Smooth muscle cell (in vitro differentiated cells): ENCODE measurements around the gene HAT1. TPM values are rescaled to one million over a fixed set of nuclear protein-coding genes. Genes with fewer than 3 reads are reported as not detected.

ENCODE experiments used
- DNase-seq: peaks from one replicate; lab custom pipeline; 2025; ENCODE audit not compliant: unreplicated experiment; lab: John Stamatoyannopoulos, UW
- H2AFZ ChIP-seq: fragments of 200-600 bp; sonication (generic); 2 replicates; pipeline ENCODE4 v1.6.0; 2016; ENCODE audit warnings: antibody characterized with exemption, low read depth, mild to moderate bottlenecking
- H3F3A ChIP-seq: fragments of 200-600 bp; sonication (generic); 2 replicates; pipeline ENCODE4 v1.6.0; 2017; ENCODE audit warnings: antibody characterized with exemption, low read depth
- H3K27ac ChIP-seq: fragments of 200-600 bp; sonication (generic); 2 replicates; pipeline ENCODE4 v1.5.1; 2016; ENCODE audit warnings: low read depth, mild to moderate bottlenecking
- H3K27me3 ChIP-seq: fragments of 200-600 bp; sonication (generic); 2 replicates; pipeline ENCODE4 v1.6.1; 2016; ENCODE audit warnings: low read depth, mild to moderate bottlenecking
- H3K36me3 ChIP-seq: fragments of 200-600 bp; sonication (generic); 2 replicates; pipeline ENCODE4 v1.5.1; 2016; ENCODE audit warnings: low read depth
- H3K4me1 ChIP-seq: fragments of 200-600 bp; sonication (generic); 2 replicates; pipeline ENCODE4 v1.5.1; 2016; ENCODE audit warnings: low read depth
- H3K4me2 ChIP-seq: fragments of 200-600 bp; sonication (generic); 2 replicates; pipeline ENCODE4 v1.6.0; 2016; ENCODE audit warnings: mild to moderate bottlenecking
- H3K4me3 ChIP-seq: fragments of 200-600 bp; sonication (generic); 2 replicates; pipeline ENCODE4 v1.5.1; 2016; ENCODE audit warnings: mild to moderate bottlenecking
- H3K79me2 ChIP-seq: fragments of 200-600 bp; sonication (generic); 2 replicates; pipeline ENCODE4 v1.6.0; 2016; ENCODE audit warnings: low read depth, mild to moderate bottlenecking
- H3K9ac ChIP-seq: fragments of 200-600 bp; sonication (generic); 2 replicates; pipeline ENCODE4 v1.6.0; 2016; ENCODE audit warnings: low read depth
- H3K9me3 ChIP-seq: fragments of 200-600 bp; sonication (generic); replicated peaks from 2 replicates; pipeline ENCODE4 v1.5.1; 2016; ENCODE audit warnings: low read depth
- H4K20me1 ChIP-seq: fragments of 200-600 bp; sonication (generic); 2 replicates; pipeline ENCODE4 v1.6.0; 2016; ENCODE audit warnings: low read depth
- WGBS: methylation state at CpG from one replicate; pipeline ENCODE4 v1.1.7; 2016; ENCODE audit warnings: low lambda C conversion rate; 5-methylcytosine and 5-hydroxymethylcytosine counted together
- polyA plus RNA-seq: library from polyadenylated mRNA; unstranded; fragments of >200 nt; fragmentation: Nextera tagmentation; extraction: Ambion mirVana; gene quantifications from 2 replicates; pipeline ENCODE4 v1.2.1, GENCODE V29; 2016
- total RNA-seq: library from RNA; depleted of rRNA; stranded (reverse); fragments of >200 nt; gene quantifications from 2 replicates; pipeline ENCODE4 v1.2.3, GENCODE V29; 2014
- TF ChIP-seq, protein P1 (sequence below): fragments of 200-600 bp; sonication (generic); IDR thresholded peaks from 2 replicates; pipeline ENCODE4 v1.5.1; 2017; ENCODE audit warnings: borderline replicate concordance, mild to moderate bottlenecking, antibody characterized with exemption; ENCODE audit not compliant: insufficient read depth, poor library complexity, severe bottlenecking

Gene HAT1
- total and polyA plus RNA-seq, 2 experiments from 2014 or later = 59.1 to 65.7 TPM

DNA sequence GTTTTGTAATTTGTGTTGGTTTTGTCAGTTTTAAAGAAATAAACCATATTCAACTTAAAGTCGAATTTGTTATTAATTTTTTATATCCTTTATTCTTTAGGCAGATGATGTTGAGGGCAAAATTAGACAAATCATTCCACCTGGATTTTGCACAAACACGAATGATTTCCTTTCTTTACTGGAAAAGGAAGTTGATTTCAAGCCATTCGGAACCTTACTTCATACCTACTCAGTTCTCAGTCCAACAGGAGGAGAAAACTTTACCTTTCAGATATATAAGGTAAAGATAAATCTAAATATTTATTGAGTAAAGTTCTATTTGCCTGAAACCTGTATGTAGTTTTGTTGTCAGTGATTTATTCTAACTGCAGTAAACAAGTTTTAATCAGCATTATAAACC lies 43.0 kb downstream of the HAT1 start:
- H3K4me1 ChIP-seq = peaks cover 26% of the 10 kb centered on the region
- TF ChIP-seq, protein P1, sequence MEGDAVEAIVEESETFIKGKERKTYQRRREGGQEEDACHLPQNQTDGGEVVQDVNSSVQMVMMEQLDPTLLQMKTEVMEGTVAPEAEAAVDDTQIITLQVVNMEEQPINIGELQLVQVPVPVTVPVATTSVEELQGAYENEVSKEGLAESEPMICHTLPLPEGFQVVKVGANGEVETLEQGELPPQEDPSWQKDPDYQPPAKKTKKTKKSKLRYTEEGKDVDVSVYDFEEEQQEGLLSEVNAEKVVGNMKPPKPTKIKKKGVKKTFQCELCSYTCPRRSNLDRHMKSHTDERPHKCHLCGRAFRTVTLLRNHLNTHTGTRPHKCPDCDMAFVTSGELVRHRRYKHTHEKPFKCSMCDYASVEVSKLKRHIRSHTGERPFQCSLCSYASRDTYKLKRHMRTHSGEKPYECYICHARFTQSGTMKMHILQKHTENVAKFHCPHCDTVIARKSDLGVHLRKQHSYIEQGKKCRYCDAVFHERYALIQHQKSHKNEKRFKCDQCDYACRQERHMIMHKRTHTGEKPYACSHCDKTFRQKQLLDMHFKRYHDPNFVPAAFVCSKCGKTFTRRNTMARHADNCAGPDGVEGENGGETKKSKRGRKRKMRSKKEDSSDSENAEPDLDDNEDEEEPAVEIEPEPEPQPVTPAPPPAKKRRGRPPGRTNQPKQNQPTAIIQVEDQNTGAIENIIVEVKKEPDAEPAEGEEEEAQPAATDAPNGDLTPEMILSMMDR = no peak
- H3K9ac ChIP-seq = no peak overlapping the region
- no peak overlapping the region for H2AFZ ChIP-seq
- no peak overlapping the region for H3K4me2 ChIP-seq
- WGBS = 97% methylated on average over 3 of the region's 3 CpGs
- H3K27ac ChIP-seq = no peak overlapping the region
- H3K27me3 ChIP-seq = no peaks in the 10 kb centered on the region
- no peaks in the 10 kb centered on the region for H3K9me3 ChIP-seq
- H4K20me1 ChIP-seq = peaks cover 19% of the 10 kb centered on the region
- peaks cover 25% of the 10 kb centered on the region for H3K36me3 ChIP-seq
- no peak overlapping the region for H3K4me3 ChIP-seq
- DNase-seq = no peak
- H3F3A ChIP-seq = no peaks in the 10 kb centered on the region
- H3K79me2 ChIP-seq = peaks cover 7% of the 10 kb centered on the region

DNA sequence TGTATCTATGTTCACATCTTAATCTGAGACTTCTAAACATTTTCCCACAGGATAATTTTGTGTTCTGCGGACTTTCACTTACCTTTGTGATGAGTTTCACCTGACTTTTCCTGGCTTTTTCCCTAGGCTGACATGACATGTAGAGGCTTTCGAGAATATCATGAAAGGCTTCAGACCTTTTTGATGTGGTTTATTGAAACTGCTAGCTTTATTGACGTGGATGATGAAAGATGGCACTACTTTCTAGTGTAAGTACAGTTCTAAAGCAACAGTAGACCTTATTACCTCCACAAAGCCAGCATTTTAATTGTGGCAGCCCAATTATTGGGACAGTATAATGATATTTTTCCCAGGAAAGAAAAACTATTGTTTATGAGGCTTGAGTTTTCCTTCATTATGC lies 43.4 kb downstream of the HAT1 start:
- WGBS = 99% methylated on average over 3 of the region's 3 CpGs
- Histone ChIP-seq H4K20me1 (peaks cover 18% of the 10 kb centered on the region), H3K9ac (no peak overlapping the region), H3K4me1 (peaks cover 26% of the 10 kb centered on the region), H3K79me2 (peaks cover 7% of the 10 kb centered on the region), H3K36me3 (peaks cover 25% of the 10 kb centered on the region), H3F3A (no peaks in the 10 kb centered on the region), H3K4me3 (no peak overlapping the region), H3K9me3 (no peaks in the 10 kb centered on the region), H3K27me3 (no peaks in the 10 kb centered on the region), H3K27ac (no peak overlapping the region), H2AFZ (no peak overlapping the region), H3K4me2 (no peak overlapping the region)
- TF ChIP-seq, protein P1 = no peak
- no peak for DNase-seq

DNA sequence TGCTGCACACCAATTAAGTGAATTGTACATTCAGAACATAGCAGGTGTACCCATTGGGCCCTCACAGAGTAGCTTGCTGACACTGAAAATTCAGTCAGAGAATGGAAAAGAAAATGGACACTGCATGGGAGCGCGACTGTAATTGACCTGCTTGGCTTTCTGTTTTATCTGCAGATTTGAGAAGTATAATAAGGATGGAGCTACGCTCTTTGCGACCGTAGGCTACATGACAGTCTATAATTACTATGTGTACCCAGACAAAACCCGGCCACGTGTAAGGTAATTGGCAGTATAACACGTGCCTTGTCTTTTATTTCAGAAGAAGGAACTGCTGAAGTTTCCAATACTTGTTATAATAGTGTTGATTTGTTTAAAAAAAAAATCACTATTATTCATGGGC lies 44.0 kb downstream of the HAT1 start:
- no peaks in the 10 kb centered on the region for H3F3A ChIP-seq
- H3K4me2 ChIP-seq = no peak overlapping the region
- H3K27me3 ChIP-seq = no peaks in the 10 kb centered on the region
- H3K4me1 ChIP-seq = peaks cover 26% of the 10 kb centered on the region
- H3K4me3 ChIP-seq = no peak overlapping the region
- H3K79me2 ChIP-seq = peaks cover 7% of the 10 kb centered on the region
- no peaks in the 10 kb centered on the region for H3K9me3 ChIP-seq
- 97% methylated on average over 8 of the region's 8 CpGs for WGBS
- peaks cover 12% of the 10 kb centered on the region for H4K20me1 ChIP-seq
- H2AFZ ChIP-seq = no peak overlapping the region
- H3K36me3 ChIP-seq = peaks cover 25% of the 10 kb centered on the region
- H3K27ac ChIP-seq = no peak overlapping the region
- no peak for DNase-seq
- no peak overlapping the region for H3K9ac ChIP-seq
- TF ChIP-seq, protein P1 = no peak

DNA sequence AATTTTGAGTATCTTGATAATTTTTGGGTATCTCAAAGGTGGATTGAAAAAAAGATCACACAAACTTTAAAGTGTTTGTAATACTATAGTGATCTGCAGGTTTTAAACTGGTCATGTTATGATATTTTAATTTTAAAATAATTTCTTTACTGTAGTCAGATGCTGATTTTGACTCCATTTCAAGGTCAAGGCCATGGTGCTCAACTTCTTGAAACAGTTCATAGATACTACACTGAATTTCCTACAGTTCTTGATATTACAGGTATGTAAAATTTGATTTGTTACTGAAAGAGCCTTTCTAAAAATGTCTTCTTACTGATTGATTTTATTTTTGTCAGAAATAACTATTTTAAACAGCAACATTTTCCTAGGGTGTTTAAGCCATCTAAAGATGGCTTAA lies 44.4 kb downstream of the HAT1 start:
- Histone ChIP-seq H3K27ac (no peak overlapping the region), H2AFZ (no peak overlapping the region), H3K79me2 (peaks cover 7% of the 10 kb centered on the region), H3K9me3 (no peaks in the 10 kb centered on the region), H3F3A (no peaks in the 10 kb centered on the region), H3K36me3 (peaks cover 25% of the 10 kb centered on the region), H3K4me2 (no peak overlapping the region), H4K20me1 (peaks cover 11% of the 10 kb centered on the region), H3K27me3 (no peaks in the 10 kb centered on the region), H3K4me3 (no peak overlapping the region), H3K9ac (no peak overlapping the region), H3K4me1 (peaks cover 26% of the 10 kb centered on the region)
- TF ChIP-seq, protein P1 = no peak
- no peak for DNase-seq
